NCI-H1436 (cell line): ENCODE data around the gene ARFGAP2.
A peak's percentile ranks its signal among the peaks of the same experiment; 100 is the strongest.

ENCODE experiments used
- DNase-seq: peaks from one replicate; lab custom pipeline; 2025; lab: John Stamatoyannopoulos, UW

ARFGAP2 gene

DNA sequence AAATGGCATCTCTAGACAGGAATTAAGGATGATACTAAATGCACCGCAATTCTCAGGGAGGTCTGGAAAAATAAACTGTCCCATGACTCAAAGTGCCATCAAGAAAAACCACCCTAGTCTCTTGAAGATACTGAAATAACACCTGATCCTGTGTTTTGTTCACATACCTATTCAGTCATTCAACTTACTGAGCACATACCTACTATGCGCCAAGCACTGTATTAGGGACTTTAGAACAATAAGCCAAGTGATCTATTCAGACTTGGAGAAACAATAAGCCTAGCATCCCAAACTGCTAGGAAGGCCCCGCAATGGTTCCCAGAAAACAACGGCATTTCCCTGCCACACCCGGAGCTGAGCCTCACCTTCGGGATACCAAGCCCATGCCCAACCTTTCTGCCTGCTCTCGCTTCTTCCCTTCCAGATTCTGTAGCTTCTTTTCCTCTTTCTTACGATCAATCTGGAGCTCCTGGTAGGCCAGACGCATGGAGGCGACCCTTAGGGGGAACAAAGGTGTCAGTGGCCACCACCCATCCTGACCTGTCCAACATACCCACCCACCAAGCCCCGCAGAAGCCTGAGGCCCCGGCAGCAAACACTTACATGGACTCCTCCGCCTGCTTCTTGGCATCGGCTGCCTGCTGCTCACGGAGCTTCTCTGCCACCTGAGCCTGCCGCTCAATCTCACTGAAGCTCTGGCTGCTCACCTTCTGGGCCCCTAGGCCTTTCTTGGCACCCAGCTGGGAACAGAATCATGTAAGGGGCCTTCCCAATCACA, 5.4 kb downstream of the ARFGAP2 start:
- DNase-seq, result no peak

- no peak for DNase-seq
Measured at GRCh38 chr11:47166368-47166767, 10.3 kb downstream of the ARFGAP2 start.

DNA sequence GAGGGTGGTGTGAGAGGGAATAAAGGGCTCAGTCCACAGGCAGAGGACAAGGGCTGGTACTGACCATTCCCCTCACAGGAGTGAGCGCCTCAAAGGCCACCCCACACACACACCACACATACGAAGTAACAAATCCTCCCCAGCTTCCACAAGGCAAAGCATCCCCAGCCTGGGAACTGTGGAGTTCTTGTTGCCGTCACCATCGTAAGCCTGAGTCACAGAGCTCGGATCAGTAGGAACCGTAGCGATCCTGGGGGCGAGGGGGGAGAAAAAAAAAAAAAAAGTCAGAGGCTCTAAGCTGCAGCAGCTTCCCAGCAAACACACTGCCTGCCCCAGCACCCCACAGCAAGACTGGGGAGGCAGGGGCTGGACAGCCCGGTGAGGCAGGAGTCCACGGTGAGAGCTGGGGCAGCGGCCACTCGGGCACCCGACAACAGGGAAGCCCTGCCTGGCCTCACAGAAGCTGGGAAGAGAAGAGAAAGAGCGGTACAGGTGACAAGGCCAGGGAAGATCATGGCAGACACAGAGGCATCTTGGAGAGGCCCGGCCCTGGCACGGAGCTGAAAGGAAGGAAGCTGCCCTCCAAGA, 11.3 kb downstream of the ARFGAP2 start:
- DNase-seq, result no peak

GRCh38 chr11:47164321-47164720, 12.4 kb downstream of the ARFGAP2 start:
- DNase-seq, result no peak

DNA sequence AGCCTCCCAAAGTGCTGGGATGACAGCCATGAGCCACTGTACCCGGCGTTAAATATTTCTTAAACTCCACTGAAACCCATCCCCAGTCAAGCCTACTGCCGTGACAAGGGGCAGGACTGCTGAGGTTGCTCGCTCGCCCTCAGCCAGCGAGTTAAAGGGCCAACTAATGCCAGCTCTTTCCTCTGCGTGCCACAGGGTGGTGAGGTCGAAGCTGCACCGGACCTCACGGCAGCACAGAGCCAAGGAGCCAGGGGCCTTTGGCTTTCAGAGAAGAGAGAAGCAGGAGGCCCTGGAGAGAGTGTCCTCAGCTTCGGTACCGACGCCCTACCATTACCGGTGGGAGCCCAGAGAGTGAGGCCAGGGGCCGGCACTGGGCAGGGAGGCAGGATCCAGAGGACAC, 12.8 kb downstream of the ARFGAP2 start:
- DNase-seq, result no peak

- DNase-seq, result no peak
Measured at GRCh38 chr11:47163193-47163592, 13.5 kb downstream of the ARFGAP2 start.

GRCh38 chr11:47162426-47162825, 14.3 kb downstream of the ARFGAP2 start:
- DNase-seq, result no peak

GRCh38 chr11:47161890-47162289, 14.8 kb downstream of the ARFGAP2 start:
- no peak for DNase-seq

- peak; percentile 34 for DNase-seq
Measured at GRCh38 chr11:47161134-47161854, 15.4 kb downstream of the ARFGAP2 start.

GRCh38 chr11:47160753-47161133, 15.9 kb downstream of the ARFGAP2 start:
- DNase-seq, result no peak

DNA sequence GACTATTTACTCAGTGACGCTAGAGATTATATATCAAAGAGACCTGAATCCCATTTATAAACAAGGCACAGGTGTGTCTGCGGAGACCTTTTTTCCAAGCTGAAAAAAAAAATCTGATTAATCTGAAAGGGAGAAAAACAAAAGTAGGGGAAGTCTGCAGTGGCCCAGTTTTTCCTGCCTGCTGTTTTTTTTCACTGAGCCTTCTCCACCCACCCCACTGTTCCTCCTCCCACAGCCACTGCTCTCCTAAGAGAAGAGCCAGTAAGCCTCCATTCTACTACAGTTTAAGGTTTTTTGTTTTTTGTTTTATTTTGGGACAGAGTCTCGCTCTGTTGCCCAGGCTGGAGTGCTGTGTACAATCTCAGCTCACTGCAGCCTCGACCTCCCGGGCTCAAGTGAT, 18.4 kb downstream of the ARFGAP2 start:
- no peak for DNase-seq

GRCh38 chr11:47157805-47158204, 18.9 kb downstream of the ARFGAP2 start:
- DNase-seq, result no peak

- no peak for DNase-seq
Measured at GRCh38 chr11:47156951-47157350, 19.7 kb downstream of the ARFGAP2 start.

DNA sequence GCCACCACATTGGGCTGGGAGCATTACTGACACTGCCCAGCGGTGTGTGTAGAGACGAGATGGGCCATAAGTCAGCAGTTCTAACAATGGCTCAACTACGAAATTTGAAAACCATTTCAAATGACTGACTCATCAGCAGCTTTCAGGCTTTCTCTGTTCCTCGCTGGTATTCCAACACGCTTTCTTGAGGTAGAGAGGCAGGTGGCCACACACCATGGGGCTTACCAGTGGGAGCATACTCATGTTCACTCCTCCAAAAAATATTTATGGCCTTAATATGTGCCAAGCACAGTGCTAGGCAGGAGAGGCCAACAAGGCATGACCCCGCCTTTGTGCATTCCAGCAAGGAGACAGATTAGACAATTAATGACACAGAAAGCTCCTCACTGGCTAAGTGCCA, 20.3 kb downstream of the ARFGAP2 start:
- DNase-seq, result no peak

- DNase-seq, result no peak
Measured at GRCh38 chr11:47155879-47156278, 20.8 kb downstream of the ARFGAP2 start.

DNA sequence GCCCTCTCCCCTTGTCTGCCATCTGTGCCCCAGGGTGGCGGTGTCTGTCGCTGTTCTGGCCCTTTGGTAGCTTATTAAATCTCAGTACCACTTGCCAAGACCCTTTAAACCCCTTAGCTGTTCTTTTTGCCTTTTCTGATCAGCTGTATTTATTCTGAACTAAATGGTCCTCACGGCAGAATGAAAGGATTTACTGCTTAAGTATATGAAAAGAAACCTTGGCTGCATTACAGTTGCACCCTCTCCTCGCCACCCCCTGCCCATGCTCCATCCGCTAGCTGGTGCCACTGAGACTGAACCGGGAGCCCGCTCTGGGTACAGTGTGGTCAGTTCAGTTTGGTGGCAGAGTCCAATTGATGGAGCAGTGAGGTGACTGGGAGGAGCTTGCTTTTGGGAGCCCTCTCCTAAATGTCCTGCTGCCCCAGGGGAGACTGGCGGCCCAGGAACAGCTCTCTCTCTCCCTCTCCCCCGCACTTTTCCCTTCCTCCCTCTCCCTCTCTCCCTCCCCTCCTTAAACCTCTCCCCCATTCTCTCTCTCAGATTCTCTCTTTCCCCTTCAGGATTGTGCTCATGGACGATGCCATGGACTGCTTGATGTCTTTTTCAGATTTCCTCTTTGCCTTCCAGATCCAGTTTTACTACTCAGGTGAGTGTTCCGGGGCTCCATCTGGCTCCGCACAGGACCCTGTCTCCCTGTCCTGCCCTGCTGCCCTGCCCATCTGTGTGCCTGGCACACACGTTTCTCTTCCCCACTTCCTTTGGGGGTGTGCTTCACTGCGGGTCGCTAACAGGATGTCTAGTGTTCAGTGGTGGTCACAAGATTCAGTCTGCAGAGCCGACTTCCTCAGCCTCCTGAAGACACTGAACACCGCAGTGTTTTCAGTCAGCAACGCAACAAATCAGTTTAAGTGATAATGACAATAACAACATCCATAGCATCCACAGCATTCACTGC, 21.8 kb downstream of the ARFGAP2 start:
- no peak for DNase-seq

DNA sequence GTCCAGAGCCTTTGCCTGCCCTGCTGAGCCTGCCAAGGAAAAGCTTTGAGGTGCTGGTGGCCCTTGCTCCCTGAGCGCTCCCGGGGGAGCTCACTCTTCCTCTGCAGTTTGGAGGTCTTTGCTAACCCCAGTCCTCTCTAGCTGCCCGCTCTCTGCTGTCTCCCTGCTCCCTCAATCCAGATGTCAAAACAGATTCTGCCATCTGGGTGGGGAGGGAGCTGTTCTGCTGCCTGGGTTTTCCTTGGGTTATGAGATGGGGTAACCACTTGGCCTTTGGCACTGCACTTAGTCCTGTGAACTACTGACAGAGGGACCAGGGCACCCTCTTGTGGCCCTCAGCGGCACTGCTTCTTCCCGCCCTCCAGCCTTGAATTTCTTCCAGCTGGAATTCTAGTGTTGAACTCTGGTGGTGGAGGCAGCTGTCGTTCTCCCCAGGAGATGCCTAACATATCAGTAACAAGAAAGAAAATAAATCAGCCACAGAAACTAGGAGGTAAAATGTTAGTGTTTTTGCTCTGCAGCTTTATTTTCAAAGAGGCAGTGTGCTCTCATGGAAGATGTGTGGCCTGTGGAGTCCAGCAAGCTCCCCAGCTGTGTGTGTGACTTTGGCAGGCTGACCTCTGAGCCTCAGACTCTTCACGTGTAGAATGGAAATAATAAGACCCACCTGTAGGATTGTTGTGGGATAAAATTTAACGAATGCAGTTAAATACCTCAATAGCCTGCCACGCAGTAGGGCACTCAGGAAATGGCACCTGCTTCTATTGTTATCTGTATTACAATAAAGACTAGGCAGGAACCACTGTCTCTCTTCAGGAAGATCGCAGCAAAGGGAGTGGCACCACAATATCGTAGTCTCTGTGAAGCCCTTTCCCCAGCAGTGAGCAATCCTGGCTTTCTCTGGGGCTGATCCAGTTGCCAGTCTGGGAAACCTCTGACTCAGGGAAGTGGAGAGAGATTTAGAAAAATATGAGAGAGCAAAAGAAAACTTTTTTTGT, 23.4 kb downstream of the ARFGAP2 start:
- peak; percentile 66 for DNase-seq

DNA sequence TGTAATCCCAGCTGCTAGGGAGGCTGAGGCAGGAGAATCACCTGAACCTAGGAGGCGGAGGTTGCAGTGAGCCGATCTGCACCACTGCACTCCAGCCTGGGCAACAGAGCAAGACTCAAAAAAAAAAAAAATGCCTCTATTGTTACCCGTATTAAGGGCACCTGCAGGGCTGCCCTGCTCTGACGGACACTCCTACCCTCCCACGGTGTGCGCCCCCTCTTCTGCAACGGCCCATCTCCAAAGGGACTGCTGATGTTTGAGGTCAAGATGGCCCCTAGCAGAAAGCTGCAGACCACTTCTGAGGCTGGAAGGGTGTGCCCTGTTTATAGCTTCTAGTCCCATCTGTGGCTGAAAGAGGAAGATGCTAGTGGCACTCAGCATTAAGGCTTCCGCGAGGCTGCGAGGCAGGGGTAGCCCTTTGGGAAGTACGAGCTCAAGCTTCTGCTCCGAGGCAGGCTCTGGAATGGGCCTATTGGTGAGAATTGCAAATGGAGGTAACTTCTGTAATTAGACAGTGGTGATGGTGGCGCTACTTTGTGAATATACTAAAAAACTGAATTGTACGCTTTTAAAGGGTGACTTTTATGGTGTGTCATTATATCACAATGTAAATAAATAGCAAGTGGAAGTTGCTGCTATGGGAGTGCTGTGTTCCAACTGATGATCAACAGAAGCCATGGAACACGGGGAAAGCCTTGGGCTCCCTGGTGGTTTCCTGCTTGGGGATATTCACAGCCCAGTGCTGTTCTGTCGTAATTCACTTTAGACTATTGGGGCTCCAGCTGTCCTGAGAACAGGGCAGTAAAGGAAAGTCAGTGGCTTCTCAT, 24.3 kb downstream of the ARFGAP2 start:
- DNase-seq, result no peak

GRCh38 chr11:47149782-47150181, 26.9 kb downstream of the ARFGAP2 start:
- no peak for DNase-seq
